Measurements from ENCODE around the gene CCNG2. TPM values are rescaled to one million over a fixed set of nuclear protein-coding genes. Genes with fewer than 3 reads are reported as not detected.

CCNG2 gene
- total and polyA plus RNA-seq, 5 donors = 5.4 to 15.4 (median 10.6) TPM

DNA sequence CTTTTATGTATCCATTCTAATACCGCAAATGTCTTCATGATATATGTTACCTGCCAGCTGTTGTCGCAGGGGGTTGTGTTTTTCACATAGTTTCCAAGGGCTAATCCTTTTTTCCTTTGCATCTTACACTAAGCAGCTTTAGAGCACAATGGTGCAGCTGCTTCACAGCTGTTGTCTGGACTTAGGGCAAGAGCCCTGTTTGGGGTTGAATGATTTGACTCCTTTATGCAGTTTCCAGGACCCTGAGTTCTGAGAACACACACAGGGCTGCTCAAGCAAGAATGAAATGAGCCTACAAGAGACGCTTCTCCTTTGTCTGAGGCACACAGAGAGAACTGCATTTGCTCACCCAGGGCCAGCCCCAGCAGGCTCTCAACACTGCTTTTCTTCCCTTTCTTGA is 20.2 kb downstream of the CCNG2 start:
- Histone ChIP-seq H3K27ac (ENCODE audit: low read length) (no peak overlapping the region), H3K27me3 (ENCODE audit: control insufficient read depth, insufficient read depth) (no peaks in the 10 kb centered on the region), H3K9me3 (ENCODE audit: control insufficient read depth, low read length) (no peaks in the 10 kb centered on the region), H3K4me1 (ENCODE audit: control insufficient read depth, insufficient read depth, low read length) (no peaks in the 10 kb centered on the region), H3K4me3 (ENCODE audit: low read length) (no peak overlapping the region)
- intact Hi-C loops (cut with DNase I) = no loop called here
- ATAC-seq (no peak), DNase-seq (no peak)
- 78% methylated on average over 3 of the region's 3 CpGs for WGBS

DNA sequence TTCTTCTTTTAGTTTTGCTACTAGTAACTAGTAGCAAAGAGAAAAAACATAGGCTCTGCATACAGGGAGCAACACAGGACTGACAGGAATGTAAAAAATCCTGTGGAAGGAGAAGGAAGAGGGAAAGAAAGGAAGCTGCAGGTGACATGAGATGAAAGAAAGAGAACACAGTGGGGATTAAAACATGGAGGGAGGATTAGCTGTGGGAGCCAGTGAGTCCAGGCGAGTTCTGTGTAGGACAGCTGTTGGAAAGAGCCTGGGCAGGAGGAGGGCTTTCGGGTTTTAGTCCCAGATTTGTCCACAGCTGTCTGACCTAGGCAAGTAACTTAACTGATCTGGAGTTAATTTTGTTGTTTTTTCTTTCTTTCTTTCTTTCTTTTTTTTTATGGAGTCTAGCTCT is 21.6 kb downstream of the CCNG2 start:
- Histone ChIP-seq H3K27ac (ENCODE audit: low read length) (no peak overlapping the region), H3K27me3 (ENCODE audit: control insufficient read depth, insufficient read depth) (no peaks in the 10 kb centered on the region), H3K4me3 (ENCODE audit: low read length) (no peak overlapping the region), H3K9me3 (ENCODE audit: control insufficient read depth, low read length) (no peaks in the 10 kb centered on the region), H3K4me1 (ENCODE audit: control insufficient read depth, insufficient read depth, low read length) (no peaks in the 10 kb centered on the region)
- DNase-seq = no peak
- WGBS = 71% methylated on average over 2 of the region's 2 CpGs
- intact Hi-C loops (cut with DNase I) = no loop called here
- no peak for ATAC-seq

DNA sequence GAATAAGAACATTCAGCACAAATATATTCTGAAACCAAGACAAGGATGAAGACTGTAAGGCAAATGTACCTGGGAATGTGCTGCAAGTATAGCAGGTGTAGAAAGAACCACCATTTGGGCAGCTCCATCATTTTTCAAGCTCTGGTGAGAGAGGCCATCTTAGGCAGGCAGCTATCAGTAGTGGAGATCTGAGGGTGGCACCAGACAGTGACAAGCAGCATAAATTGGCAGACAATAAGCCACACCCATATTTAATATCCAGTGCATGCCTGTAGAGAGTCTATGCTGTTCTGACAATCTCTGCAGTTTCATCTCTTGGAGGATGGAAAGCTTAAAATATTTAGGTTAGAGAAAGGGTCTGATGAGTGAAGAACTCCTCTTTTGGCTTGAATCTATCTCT is 22.5 kb downstream of the CCNG2 start:
- DNase-seq (no peak), ATAC-seq (no peak)
- intact Hi-C loops (cut with DNase I) = no loop called here
- Histone ChIP-seq H3K27me3 (ENCODE audit: control insufficient read depth, insufficient read depth) (no peaks in the 10 kb centered on the region), H3K4me3 (ENCODE audit: low read length) (no peak overlapping the region), H3K9me3 (ENCODE audit: control insufficient read depth, low read length) (no peaks in the 10 kb centered on the region), H3K4me1 (ENCODE audit: control insufficient read depth, insufficient read depth, low read length) (no peaks in the 10 kb centered on the region), H3K27ac (ENCODE audit: low read length) (no peak overlapping the region)

DNA sequence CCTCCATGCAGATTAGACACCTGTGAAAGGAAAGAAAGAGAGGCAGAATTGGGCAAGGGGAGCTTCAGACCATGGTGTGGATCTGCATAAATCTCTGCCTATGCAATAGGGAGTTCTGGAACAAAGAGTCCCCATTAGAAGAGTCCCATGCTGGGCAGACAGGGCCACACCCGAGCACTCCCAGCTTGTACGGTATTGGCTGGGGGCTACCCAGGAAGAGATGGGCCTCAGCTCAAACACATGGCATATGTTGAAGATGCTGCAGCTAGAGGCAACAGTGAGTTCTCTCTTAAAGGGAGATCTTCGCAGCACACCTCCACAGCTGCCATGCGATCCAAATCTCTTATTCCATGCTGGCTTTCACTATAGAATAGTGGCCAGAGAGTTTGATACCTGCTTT is 24.7 kb downstream of the CCNG2 start:
- no peak for ATAC-seq

DNA sequence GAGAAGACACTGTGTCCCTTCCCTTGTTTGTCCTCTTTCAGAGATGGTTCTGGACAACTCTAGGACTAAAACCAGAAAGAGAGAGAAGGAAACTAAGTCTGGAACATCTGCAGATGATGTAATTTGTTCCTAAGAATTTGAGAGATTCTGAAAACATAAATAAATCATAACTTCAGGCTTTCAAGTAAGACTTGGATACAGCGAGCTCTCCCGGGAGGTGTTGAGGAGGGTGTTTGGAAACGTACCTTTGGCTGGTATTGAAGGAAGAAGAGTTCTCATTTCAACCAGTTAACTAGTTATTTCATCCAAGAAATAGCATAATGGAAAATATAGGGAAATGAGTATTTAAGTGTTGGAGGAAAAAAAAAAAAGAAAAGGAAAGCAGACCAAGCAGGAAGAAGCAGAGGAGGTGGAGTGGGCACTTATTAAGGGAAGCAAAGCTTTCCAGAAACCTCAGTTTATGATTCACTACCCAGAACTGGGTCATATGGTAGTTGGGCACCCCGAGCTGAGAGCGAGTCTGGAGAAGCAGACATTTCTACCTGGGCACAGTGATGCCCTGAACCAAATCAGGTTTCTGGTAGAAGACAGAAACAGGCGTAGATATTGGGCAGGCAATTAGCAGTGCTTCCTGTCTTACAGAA is 26.9 kb downstream of the CCNG2 start:
- DNase-seq (no peak), ATAC-seq (no peak)
- no peaks in the 10 kb centered on the region for H3K4me1 ChIP-seq (ENCODE audit: control insufficient read depth, insufficient read depth, low read length)
- no peaks in the 10 kb centered on the region for H3K27me3 ChIP-seq (ENCODE audit: control insufficient read depth, insufficient read depth)
- no peaks in the 10 kb centered on the region for H3K9me3 ChIP-seq (ENCODE audit: control insufficient read depth, low read length)
- H3K27ac ChIP-seq (ENCODE audit: low read length) = no peak overlapping the region
- no peak overlapping the region for H3K4me3 ChIP-seq (ENCODE audit: low read length)
- intact Hi-C loops (cut with DNase I) = no loop called here
- 78% methylated on average over 6 of the region's 6 CpGs for WGBS

More for the DNA sequence above, 24.7 kb downstream of the CCNG2 start:
- H3K9me3 ChIP-seq (ENCODE audit: control insufficient read depth, low read length) = no peaks in the 10 kb centered on the region
- intact Hi-C loops (cut with DNase I) = no loop called here
- H3K4me1 ChIP-seq (ENCODE audit: control insufficient read depth, insufficient read depth, low read length) = no peaks in the 10 kb centered on the region
- no peak for DNase-seq
- H3K27me3 ChIP-seq (ENCODE audit: control insufficient read depth, insufficient read depth) = no peaks in the 10 kb centered on the region
- H3K4me3 ChIP-seq (ENCODE audit: low read length) = no peak overlapping the region
- WGBS = 75% methylated on average over 4 of the region's 4 CpGs
- no peak overlapping the region for H3K27ac ChIP-seq (ENCODE audit: low read length)

DNA sequence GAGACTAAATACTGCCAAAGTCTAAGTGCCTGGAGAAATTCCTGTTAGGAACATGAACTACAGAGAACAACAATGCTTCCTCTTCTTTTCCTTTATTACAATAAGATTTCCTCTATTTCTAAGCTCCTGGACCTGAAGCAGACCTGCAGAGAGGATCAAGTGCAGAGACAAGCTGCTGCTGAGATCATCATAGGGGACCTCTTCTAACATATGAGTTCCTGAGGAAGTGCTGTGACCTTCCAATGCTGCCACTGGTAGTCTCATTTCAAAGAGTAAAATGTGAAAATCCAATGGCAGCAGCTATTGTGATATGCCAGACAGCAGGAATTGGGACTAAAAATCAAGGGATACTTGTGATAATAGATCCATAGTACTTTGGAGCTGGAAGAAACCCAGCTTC is 28.0 kb downstream of the CCNG2 start:
- no peak overlapping the region for H3K4me3 ChIP-seq (ENCODE audit: low read length)
- no peak overlapping the region for H3K27ac ChIP-seq (ENCODE audit: low read length)
- no peaks in the 10 kb centered on the region for H3K9me3 ChIP-seq (ENCODE audit: control insufficient read depth, low read length)
- H3K27me3 ChIP-seq (ENCODE audit: control insufficient read depth, insufficient read depth) = no peaks in the 10 kb centered on the region
- DNase-seq (no peak), ATAC-seq (no peak)
- intact Hi-C loops (cut with DNase I) = no loop called here
- no peaks in the 10 kb centered on the region for H3K4me1 ChIP-seq (ENCODE audit: control insufficient read depth, insufficient read depth, low read length)

DNA sequence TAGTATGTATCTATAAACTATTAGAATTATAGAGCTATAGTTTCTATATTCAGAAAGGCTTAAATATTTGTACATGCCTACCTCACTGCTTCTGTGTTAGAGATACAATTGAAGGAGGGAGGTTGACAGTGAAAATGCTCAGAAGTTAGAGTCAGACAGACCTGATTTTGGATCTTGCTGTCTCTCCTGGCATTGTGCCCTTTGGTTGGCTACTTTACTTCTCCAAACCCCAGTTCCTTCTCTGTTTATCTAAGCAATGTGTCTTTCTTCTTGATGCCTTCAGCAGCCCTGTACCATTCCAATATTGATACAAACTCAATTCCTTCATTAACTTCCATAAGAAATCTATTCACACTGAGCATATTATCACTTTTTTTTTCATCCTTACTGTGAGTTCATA is 28.7 kb downstream of the CCNG2 start:
- Histone ChIP-seq H3K27me3 (ENCODE audit: control insufficient read depth, insufficient read depth) (no peaks in the 10 kb centered on the region), H3K4me3 (ENCODE audit: low read length) (no peak overlapping the region), H3K4me1 (ENCODE audit: control insufficient read depth, insufficient read depth, low read length) (no peaks in the 10 kb centered on the region), H3K9me3 (ENCODE audit: control insufficient read depth, low read length) (no peaks in the 10 kb centered on the region), H3K27ac (ENCODE audit: low read length) (no peak overlapping the region)
- no peak for DNase-seq
- ATAC-seq = no peak
- intact Hi-C loops (cut with DNase I) = no loop called here

DNA sequence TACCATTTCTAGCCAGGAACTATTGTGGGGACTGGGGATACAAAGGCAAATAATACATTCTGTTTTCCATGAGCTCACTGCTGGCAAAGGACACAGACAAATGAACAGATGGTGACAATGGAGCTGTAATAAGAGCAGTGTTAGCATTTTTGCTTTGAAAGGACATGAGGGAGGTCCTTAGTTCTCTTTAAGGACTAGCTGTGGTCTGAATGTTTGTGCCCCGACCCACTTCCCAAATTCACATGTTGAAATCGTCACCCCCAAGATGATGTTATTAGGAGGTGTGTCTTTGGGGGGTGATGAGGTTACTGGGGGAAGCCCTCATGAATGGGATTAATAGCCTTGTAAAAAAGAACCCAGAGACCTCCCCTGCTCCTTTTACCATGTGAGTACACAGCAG is 30.3 kb downstream of the CCNG2 start:
- H3K4me3 ChIP-seq (ENCODE audit: low read length) = no peak overlapping the region
- intact Hi-C loops (cut with DNase I) = no loop called here
- no peaks in the 10 kb centered on the region for H3K27me3 ChIP-seq (ENCODE audit: control insufficient read depth, insufficient read depth)
- no peaks in the 10 kb centered on the region for H3K4me1 ChIP-seq (ENCODE audit: control insufficient read depth, insufficient read depth, low read length)
- H3K27ac ChIP-seq (ENCODE audit: low read length) = no peak overlapping the region
- DNase-seq (no peak), ATAC-seq (no peak)
- no peaks in the 10 kb centered on the region for H3K9me3 ChIP-seq (ENCODE audit: control insufficient read depth, low read length)
- 55% methylated on average over 2 of the region's 2 CpGs for WGBS

DNA sequence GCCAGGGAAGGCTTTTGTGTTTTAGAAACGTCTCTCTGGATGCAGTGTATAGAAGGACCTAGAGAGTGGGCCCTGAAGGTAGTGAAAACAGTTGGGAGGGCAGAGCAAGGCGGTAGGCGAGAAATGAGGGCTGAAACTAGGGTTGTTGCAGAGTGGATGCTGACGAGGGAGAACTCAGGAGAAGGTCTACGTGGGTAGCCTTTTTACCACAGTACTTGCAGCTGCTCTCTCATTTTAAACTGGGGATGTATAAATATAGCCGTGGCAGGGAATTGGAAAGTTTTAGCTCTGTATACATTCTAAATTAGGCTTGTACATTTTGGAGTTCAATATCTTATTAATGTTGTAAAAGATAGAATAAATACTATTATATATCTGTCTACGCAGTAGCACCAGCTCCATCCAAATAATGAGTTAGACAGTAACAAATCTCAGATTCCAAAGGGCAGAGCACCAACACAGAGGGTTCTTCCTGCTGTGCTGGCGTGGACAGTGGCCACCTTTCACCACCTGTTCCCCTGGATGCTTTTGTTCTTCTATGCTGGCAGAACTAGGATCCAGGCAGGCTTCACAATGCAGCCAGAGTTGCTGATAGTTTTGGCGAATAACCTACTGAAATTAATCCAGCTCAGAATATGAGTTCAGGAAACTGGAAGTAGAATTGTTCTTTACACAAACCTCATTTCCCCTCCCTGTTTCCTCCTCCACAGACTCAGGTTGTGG is 31.7 kb downstream of the CCNG2 start:
- ATAC-seq (no peak), DNase-seq (no peak)
- Histone ChIP-seq H3K27ac (ENCODE audit: low read length) (no peak overlapping the region), H3K27me3 (ENCODE audit: control insufficient read depth, insufficient read depth) (no peaks in the 10 kb centered on the region), H3K4me3 (ENCODE audit: low read length) (no peak overlapping the region), H3K4me1 (ENCODE audit: control insufficient read depth, insufficient read depth, low read length) (no peaks in the 10 kb centered on the region), H3K9me3 (ENCODE audit: control insufficient read depth, low read length) (no peaks in the 10 kb centered on the region)
- intact Hi-C loops (cut with DNase I) = no loop called here
- WGBS = 69% methylated on average over 9 of the region's 9 CpGs

DNA sequence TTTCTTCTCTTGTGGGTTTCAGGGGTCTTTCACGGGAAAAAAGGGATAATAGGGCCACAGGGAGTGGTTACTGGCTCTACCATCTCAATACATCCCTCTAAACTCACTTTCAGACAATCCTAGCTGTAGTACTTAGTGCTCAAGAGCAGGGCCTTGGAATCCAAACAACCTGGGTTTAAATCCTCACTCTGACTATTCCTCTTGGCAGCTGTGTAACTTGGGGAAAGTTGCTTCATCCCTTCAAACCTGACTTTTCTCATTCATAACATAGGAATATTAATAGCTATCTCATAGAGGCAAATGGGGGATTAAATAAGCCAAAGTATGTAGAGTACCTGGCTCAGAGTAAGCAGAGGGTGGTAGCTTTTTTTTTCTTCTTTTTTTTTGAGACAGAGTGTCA is 32.4 kb downstream of the CCNG2 start:
- no peak overlapping the region for H3K27ac ChIP-seq (ENCODE audit: low read length)
- 53% methylated on average over 1 of the region's 1 CpG for WGBS
- intact Hi-C loops (cut with DNase I) = no loop called here
- H3K4me1 ChIP-seq (ENCODE audit: control insufficient read depth, insufficient read depth, low read length) = no peaks in the 10 kb centered on the region
- ATAC-seq (no peak), DNase-seq (no peak)
- no peaks in the 10 kb centered on the region for H3K9me3 ChIP-seq (ENCODE audit: control insufficient read depth, low read length)
- H3K27me3 ChIP-seq (ENCODE audit: control insufficient read depth, insufficient read depth) = no peaks in the 10 kb centered on the region
- H3K4me3 ChIP-seq (ENCODE audit: low read length) = no peak overlapping the region

DNA sequence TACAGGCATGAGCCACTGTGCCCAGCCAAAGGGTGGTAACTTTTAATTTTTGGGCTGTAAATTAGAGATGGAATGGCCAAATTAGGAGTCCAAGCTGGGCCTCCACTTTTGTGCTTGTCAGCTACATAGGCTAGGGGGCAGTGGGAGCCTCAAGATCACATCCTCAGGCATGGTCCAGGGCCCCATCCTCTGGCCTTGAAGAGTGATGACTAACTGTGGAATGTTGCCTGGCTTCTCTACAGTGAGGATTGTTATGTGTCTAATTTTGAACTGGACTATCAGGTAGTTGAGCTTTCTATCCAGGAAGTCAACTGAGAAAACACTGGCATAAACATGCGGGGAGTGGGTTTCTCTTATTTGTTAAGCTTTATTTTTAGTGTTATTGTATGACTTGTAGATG is 33.0 kb downstream of the CCNG2 start:
- ATAC-seq (no peak), DNase-seq (no peak)
- H3K9me3 ChIP-seq (ENCODE audit: control insufficient read depth, low read length) = no peaks in the 10 kb centered on the region
- no peak overlapping the region for H3K4me3 ChIP-seq (ENCODE audit: low read length)
- H3K27ac ChIP-seq (ENCODE audit: low read length) = no peak overlapping the region
- 91% methylated on average over 1 of the region's 1 CpG for WGBS
- no peaks in the 10 kb centered on the region for H3K27me3 ChIP-seq (ENCODE audit: control insufficient read depth, insufficient read depth)
- intact Hi-C loops (cut with DNase I) = loop anchor here in 1 of 4 donors (10.0 kb wide), 1 partner anchor 675 kb away; no protein-coding TSS in a partner anchor
- H3K4me1 ChIP-seq (ENCODE audit: control insufficient read depth, insufficient read depth, low read length) = no peaks in the 10 kb centered on the region
